EH (cell line): ENCODE results near the gene CD8A.
"Not testable (repeated sequence)": the region's sequence is repeated elsewhere in the genome, so short reads cannot be mapped to it uniquely, and the experiment has no call there.

Experiments used
- DNase-seq: peaks from one replicate; pipeline ENCODE4 v3.0.0-alpha.2; 2015; ENCODE audit warnings: low read depth

Gene CD8A

DNA sequence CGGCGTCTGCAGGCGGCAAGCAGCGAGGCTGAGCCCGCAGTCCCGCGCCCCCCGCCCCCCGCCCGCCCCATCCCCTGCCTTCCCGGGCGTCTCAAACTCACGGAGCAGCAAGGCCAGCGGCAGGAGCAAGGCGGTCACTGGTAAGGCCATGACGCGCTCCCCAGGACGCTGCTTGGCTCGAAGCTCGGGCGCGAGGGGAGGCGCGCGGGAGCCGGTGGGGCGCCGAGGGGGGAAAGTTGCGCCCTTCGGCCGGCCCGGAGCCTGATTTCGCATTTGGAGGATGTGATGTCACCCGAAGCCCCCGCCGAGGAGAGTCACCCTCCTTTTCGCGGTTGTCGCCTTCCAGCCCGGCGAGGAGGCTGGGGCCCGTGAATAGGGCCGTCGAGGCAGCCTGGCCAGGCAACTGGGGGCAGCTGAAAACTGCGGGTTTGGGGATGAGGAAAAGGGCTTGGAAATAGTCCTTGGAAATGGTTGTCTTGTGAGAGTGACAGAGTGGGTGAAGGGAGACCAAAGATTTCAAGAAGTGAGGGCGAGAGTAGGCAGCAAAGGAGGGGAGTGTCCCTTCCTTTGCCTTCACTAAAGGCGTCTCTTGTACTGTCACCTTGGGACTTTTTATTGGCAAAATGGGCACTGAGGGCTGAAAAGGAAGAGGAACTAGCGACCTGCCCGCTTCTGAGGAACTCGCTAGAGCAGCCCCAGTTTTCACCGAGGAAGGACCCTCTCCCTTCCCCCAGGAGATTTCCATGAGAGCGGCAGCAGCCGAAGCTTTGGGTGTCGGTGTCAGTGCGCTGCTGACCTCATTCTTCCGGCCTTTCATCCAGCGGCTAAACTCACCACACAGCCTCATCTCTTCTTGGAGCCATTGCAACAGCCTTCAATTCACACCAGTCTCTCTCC, at the start of gene CD8A:
Gene CD8A (minus strand): TSS at position 238 of the 897 bp plus-strand sequence. CDS start 88 bp downstream, at position 150.
- DNase-seq: peak; percentile 27

- not testable (repeated sequence) for DNase-seq
These were observed 49.3 kb upstream of the CD8A start for GRCh38 chr2:86839871-86840548.

- not testable (repeated sequence) for DNase-seq
These were observed 48.7 kb upstream of the CD8A start for GRCh38 chr2:86839455-86839854.

GRCh38 chr2:86837714-86838113, 47.0 kb upstream of the CD8A start:
- DNase-seq: not testable (repeated sequence)

GRCh38 chr2:86836915-86837695, 46.4 kb upstream of the CD8A start:
- peak; percentile 92 for DNase-seq

DNA sequence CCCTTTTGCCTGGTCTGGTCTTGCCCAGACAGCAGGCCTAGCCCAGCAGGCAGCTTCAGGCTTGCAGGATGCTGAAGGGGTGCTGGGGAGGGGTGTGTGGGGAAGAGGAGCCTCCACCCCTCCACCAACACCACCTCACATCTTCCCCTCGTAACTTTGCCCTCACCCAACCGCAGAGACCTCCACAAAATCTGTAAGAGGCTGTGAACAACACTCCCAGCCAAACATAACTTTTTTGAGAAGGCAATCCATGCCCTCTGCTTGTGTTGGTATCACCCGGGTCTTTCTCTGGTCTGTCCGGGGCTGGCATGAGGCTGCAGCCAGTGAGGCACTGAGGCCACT, 44.8 kb upstream of the CD8A start:
- DNase-seq: not testable (repeated sequence)

GRCh38 chr2:86833315-86833714, 42.6 kb upstream of the CD8A start:
- DNase-seq: no peak

- no peak for DNase-seq
These were observed 41.8 kb upstream of the CD8A start for GRCh38 chr2:86832334-86833096.

DNA sequence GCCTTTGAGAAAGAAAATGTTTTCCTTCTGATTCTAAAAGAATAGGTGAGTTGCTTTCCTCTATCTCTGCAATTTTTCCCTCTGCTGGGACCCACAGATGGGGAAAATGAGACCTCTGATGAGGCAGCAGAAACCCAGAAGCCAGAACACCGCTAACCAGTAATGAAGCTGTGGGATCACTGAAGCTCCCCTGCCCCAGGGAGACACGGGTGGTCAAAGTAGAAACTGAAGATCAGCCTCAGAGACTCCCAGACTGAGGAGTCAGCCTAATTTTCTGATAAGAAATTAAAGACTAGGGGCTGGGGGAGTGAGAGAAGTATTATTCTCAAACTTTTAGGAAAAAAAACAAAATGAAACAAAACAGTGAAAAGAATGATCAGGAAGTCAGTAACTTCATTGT, 40.8 kb upstream of the CD8A start:
- no peak for DNase-seq

- DNase-seq: no peak
These were observed 36.2 kb upstream of the CD8A start for GRCh38 chr2:86826951-86827350.

DNA sequence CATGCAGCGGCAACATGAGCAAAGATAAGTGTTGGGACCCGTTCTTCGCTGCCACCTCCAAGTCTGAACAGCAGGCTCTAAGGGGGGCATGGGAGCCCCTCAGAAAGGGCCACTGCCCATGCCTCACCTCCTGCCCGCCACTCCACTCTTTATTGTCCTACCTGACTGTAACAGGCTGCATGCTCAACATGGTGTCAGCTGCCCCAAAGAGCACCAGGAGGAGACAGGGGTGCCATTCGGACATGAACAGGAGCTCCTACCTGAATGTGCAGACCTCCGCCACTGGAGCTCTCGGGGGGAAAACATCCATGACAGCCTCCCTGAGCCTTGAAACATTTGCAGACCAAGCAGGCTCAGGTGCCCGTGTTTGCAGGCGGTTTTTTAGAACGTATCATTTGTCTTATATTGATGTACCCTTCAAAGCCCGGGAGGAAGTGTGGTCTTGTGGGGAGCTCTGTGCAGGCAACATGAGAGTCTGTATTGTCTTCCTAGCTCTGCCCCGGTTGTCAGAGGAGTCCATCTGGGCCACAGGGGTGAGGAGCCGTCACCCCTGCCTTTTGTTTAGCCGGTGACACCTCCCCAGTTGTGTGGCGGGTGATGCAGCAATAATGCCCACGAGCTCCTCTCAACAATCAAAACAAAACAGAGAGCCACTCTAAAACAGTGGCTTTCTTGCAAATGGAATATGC, 35.1 kb upstream of the CD8A start:
- no peak for DNase-seq

DNA sequence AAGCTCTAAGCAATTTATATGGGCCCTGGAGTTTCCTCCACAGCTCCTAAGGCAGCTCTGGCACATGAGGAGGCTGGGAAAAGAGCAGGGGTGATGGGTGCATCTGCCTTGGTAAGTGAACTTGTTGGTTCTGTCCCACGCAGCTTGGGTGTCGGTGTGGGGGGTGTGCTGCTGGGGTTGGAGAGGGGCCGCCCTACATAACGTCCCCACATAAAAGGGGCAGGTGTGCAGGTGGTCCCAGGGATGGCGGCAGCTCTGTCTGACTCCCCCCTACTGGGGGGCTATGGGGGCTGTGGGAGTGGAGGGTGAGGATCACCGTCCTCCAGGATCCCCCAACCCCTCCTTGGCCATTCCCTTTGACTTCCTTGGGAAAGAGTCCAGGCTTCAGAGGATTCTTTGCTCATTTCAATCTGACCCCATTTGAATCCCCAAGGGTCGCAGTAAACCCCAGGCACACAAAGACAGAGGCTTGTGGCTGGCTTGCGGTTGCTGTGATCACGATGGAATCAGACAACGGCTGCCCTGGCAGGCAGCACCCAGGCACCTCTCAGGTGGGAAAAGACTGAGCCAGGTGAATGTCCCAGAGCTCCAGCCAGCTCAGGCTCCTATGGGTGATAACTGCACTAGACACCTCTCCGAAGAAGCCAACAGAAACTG, 34.5 kb upstream of the CD8A start:
- no peak for DNase-seq

- DNase-seq: no peak
These were observed 32.1 kb upstream of the CD8A start for GRCh38 chr2:86822668-86823345.

DNA sequence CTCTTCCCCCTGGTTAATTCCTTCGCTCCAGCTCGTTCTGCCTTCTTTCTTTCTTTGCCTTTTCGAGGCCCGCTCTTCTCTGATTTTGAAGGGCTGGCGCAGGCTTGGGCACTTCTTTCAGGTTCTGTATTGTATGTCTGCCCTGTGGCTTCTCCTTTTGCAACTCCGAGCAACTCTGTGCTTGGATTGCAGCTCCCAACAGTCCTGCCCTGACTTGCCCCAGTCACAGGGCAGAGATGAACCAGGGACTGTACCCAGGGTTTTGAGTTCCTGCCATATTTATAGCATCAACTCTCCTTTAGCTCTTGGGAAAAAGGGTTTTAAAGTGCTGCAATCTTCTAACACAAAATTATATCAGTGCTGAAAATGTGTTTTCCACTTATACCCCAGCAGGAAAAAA, 31.1 kb upstream of the CD8A start:
- DNase-seq: no peak

GRCh38 chr2:86821306-86821705, 30.6 kb upstream of the CD8A start:
- DNase-seq: no peak

- no peak for DNase-seq
These were observed 28.2 kb upstream of the CD8A start for GRCh38 chr2:86818957-86819356.

- no peak for DNase-seq
These were observed 27.5 kb upstream of the CD8A start for GRCh38 chr2:86818114-86818801.

- DNase-seq: no peak
These were observed 24.9 kb upstream of the CD8A start for GRCh38 chr2:86815611-86816010.

DNA sequence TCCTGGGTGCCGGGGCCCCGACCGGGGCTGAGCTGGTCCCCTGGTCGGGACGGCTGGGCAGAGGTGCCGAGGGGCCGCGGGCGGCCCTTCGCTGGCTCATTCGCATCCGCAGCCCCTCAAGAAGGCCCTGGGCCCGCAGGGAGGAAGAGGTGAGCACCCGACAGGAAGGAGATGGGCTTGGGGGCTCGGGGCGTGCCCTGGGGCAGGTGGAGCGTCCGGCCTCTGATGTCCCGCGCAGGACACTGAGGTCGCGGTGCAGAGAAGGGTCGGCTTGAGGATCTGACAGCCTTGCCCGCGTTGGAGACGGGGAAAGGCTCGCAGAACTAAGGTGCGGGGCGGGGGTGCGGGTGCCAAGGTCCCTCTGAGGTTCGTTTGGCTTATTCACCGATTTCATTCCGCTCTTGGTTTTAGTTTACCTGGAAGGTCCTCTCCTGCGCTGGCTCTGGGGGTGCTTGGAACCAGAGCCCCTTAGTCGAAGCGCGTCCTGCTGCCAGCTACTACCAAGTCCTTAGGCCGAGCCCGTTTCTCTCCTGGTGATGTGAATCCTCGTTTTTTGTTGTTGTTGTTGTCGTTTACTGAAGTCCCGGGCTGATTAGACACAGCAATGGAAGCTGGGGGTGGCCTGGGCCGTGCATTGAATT, 18.9 kb upstream of the CD8A start:
- DNase-seq: no peak
